GM19239 (cell line): ENCODE results near the gene S100A6.

Experiments used
- DNase-seq: peaks from one replicate; pipeline ENCODE4 v3.0.0; 2011; ENCODE audit warnings: low spot score; ENCODE audit not compliant: insufficient read length
- FAIRE-seq: peaks from 2 replicates; lab custom pipeline; 2011; peaks lifted over from hg19 to GRCh38; lab: Jason Lieb, UNC

S100A6 gene

DNA sequence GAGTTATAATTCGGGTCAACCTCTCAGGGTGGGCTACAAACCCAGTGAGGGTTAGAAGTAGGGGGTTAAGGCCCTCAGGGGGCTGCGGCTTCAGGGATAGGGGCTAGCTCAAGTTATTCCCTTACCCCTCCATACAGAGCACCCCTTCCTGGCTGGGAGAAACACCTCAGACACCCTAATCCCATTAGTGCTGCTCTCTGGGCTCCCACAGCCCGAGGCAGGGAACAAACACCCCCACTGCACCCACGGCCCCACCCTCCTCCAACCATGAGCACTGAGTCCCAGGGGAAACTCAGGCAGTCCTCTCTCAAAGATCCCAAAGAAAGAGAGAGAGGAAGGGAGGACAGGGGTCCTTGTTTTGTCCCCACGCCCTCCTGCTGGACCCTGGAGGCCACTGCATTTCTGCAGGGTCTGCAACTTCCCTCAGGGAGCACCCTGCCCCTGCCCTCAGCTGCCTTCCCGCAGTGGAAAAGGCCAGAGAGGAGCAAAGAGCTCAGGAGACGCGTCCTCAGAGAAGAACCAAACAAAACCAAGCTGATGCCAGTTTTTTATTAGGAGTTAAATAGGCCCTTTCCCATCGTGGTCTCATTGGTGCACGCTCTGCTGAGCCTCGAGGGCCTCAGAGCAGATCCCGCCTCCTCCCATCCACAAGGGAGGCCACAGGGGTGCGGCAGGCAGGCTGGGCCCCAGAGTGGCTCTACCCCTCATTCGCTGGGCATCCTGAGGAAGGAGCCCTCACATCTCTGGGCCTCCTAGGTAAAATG is 11.2 kb upstream of the S100A6 start:
- FAIRE-seq (no peak), DNase-seq (no peak)

DNA sequence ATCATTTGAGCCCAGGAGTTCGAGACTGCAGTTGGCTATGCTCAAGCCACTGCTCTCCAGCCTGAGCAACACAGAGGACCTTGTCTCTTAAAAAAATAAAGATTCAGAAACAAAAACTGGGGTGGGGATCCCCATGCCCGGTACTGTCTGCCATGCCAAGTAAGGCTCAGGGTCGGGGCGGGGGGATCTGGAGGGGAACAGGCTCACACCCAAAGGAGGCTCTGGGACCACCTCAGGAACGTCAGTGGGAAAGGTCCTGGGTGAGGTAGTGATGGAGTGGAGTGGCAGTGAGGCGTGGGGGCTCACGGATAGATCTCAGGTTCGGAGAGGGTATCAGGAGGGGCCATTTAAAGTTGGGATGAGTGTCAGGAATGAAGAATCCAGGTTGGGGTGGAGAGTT is 10.6 kb upstream of the S100A6 start:
- FAIRE-seq, result no peak
- DNase-seq, result no peak

DNA sequence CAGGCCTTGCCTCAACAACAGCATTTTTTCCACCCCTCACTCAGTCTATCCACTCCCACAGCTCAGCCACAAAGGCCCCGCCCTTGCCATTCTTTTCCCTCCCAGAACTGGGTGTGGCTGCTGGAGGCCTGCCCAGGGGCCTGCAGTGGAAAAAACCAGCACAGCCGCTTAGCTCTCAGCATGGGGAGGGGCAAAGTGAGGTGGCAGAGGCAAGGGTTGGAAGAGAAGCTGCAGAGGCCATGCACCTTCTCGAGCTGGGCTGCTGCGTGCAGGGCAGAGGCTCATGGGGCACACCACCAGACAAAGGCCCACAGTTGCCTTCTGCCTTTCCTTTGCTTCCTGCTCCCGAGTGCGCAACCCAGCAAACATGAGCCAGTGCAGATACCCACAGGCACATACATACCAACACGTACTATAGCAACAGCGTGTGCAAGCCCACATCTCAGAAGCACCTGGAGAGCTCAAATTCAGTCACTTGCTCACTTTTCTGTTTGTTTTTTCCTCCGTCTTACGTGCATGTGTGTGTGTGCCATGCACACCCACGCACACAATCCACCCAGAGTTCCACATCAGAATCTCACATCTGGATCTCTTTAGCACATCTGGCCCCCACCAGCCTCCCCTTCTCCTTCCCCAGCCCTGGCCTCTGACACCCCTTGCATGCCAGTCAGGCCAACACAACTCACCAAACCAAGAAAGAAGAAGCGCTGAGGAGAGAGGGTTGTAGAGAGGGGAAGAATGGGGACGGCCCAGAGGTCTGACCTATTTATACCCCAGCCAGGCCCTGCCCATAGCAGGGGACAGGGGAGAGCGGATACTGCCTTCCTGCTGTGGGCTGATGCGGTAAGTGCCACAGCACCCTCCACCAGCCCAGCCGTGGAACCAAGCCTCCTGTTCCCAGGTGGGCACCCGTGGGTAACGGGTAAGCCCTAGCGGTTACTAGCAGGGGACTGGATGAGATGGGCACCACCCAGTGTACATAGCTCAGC is 9.6 kb upstream of the S100A6 start, which contains the start of gene S100A4:
Gene S100A4, minus strand, starts transcription at position 740 of the 989 bp plus-strand sequence. CDS start 1,012 bp downstream, outside the sequence.
- DNase-seq, result no peak

DNA sequence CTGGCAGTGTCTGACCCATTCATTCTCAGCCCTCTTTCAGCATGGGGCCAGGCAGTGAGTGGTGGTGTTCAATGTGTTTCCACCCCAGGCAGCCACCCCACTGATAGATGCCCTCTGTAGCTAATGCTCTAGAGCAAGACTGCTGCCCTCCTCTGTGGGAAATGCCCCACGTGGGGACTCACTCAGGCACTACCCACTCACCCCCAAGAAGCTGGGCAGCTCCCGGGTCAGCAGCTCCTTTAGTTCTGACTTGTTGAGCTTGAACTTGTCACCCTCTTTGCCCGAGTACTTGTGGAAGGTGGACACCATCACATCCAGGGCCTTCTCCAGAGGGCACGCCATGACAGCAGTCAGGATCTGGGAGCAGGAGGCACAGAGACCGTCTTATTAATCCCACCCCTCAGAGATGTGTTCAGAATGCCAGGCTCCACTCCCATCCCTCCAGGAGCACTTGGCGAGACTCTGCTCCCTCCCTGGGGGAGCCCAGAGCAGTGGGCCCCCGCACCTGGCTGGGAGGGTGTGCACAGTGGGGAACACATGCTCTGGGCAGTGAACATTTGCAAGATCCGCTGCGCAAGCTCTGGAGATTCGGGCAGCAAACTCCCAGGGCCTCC is 8.8 kb upstream of the S100A6 start:
- no peak for FAIRE-seq
- DNase-seq, result no peak

More for the DNA sequence above, 9.6 kb upstream of the S100A6 start, which contains the start of gene S100A4:
- no peak for FAIRE-seq

DNA sequence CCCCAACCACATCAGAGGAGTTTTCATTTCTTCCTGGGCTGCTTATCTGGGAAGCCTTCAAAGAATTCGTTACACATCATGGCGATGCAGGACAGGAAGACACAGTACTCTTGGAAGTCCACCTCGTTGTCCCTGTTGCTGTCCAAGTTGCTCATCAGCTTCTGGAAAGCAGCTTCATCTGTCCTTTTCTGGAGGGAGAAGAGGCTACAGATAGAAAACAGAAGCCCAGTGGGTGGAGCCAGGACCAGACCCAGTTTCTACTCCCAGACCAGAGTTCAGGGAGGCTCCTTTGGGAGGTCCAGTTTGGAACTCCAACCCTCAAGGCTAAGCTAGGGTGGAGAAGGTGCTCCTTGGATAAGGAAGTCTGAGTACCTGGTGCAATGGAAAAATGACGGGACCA is 7.9 kb upstream of the S100A6 start:
- FAIRE-seq, result no peak

DNA sequence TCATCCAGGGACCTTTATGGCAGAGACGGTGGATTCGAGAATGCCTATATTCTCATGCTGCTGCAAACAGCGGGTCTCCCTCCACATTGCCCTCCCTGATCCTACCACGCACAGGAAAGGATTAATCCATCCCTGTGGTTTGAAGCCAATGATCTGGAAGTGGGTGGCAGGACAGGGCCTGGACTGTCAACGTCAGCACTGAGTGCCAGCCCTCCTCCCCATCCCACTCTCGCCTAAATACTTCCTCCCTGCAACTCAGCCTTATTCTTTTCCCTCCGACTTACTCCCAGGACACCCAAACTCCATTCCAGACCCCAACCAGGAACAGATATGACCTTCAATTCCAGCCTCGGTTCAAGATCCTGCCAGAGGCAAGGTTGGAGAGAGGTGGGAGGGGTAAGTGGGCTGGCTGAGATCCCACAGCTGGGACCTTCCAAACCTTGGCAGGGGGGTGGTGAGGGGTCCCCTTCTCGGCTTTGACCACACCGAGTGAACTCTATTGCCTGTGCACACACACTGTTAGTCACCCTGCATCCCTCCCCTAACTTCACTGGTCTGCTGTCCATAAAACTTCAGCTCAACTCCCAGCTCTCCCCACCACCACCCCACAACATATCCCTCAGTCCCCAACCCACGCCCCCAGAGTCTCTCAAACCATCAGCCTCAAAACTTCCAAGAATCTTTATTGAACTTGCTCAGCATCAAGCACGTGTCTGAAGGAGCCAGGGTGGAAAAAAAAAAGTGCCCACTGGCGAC is 7.3 kb upstream of the S100A6 start:
- FAIRE-seq, result no peak
- DNase-seq, result no peak

More for the DNA sequence above, 7.9 kb upstream of the S100A6 start:
- DNase-seq, result no peak

DNA sequence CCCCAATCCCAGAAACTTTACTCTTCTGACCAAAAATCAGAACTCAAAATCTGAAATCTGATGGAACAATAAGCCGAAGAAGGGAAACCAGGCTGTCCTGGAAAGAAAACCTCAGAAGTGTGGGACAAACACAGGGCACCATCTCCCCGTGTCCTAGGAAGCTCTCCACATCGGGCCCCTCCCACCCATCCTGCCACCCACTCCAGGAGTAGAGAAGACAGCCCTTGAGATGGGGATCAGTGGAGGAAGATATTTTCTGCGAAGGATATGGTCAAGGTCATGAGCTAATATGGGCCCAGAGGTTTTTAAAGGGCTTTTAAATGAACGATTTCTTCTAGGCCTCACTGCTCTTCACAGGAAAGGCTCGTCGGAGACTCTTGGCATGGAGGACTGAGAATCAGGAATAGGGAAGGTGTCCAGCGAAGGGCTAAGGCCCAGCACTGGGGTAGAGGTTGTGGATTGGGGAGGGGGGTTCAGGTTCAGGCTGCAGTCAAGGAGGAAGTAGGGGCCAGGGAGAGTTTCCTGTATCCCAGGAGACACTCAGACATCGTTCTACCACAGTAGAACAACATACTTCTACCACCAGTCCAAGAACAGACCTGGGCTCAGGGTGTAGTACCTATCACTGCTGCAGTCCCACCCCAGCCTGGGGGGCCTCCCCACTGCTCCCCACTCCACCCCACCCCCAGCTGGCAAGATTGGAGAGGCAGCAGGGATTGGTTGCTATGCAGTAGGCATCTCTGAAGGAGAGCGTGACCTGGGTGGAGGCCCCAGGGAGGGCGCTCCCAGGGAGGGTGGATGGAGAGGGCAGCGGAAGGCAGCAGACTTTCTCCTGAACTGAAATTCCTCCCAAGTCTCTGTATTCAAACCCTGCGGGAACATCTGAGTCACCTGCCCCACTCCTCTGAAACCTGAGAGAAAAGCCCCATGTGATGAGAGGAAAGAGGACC is 6.1 kb upstream of the S100A6 start:
- FAIRE-seq (no peak), DNase-seq (no peak)

DNA sequence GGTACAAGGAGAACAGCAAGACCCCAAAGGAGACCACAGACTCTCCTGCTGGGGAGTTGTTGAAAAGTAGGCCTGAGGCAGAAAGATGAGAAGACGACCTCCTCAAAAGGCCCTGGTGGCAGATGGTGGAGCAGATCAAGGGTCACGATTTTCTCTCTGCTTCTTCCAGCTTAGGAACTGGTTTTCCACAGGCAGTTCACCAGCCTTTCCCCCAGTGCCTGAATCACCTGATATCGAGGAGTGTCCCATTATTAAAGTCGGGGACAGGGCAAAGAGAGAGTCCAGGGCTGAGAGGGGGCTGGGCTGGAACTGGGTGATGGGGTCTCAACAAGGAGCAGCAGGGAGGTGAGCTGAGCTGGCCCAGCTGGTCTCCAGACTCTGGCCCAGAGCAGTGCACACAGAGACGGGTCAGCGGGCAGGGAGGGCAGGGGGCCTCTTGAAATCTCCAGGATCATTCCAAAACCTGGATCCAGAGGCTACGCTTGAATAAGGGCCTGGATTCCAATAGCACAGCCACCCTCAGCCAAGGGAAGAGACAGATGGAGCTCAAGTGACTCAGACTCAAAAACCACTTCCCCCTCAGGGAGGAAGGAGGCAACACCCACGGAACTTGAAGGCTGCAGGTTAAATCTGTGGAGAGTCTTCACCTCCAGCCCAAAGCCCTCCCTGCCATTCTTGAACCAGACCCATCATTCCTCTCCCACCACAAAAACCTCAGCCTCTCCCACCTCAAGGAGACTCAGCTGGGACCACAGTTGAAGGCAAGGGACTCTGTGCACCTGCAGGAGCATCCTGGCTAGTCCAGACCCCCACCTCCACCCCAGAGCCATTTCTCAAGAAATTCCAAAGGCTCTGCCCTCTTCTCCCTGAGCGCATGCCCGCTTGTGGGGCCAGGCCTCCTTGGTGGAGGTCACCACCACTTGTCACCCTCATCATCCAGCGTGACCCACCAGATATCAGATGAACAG is 4.9 kb upstream of the S100A6 start, which contains the start of gene S100A5:
Gene S100A5, minus strand, starts transcription at position 541 of the 968 bp plus-strand sequence. CDS start 743 bp downstream, outside the sequence.
- DNase-seq (no peak), FAIRE-seq (no peak)

DNA sequence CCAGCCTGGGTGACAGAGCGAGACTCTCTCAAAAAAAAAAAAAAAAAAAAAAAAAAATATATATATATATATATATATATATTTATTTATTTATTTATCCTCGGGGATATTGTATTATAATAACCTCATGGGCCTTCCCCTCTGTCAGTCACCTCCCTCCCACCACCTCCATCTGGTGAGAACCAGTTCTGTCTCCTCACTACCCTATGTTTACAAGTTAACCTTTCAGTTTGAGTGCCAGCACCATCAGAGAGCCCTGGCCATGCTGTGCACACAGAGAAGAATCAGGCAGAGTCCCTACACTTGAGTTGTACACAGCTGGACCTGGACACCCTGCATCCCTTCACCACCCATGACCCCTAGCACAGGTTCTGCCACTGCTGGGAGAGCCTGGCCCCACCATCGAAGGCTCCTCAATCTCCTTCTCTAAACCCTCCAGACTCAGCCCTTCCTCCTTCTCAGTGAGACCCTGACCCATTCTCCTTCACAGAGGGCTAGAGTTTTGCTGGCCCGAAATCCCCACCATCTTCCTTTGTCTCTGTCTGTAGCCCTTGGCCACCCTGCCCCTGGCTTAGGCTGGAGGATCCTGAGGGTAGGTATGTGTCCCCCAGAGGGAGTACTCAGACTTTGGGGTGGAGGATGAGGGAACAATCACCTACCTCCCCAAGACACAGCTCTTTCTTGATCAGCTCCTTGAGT is 3.8 kb upstream of the S100A6 start:
- DNase-seq (no peak), FAIRE-seq (no peak)

DNA sequence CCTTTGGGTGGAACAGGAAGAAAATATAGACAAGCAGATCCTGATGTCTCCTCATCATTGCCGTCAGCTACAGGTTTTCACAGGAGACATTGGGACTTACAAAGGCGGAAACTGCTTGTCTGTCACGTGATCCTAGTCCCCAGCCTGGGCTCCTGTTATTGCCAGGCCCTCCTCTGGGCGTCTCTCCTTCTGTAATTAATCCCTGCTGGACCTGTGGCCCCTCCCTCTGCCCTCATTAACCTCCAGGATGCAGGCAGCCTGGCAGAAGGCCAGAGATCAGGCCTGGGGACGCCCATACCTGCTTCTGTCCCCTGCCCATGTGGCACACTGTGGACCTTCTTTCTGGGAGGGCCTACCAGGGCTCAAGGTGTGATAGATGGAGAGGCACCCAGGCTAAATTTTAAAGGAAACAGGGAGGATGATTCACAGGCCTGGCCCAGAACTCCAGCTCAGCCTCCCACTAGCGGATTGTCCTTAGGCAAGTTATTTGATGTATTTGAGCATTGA is 2.6 kb upstream of the S100A6 start:
- no peak for FAIRE-seq
- DNase-seq, result no peak

DNA sequence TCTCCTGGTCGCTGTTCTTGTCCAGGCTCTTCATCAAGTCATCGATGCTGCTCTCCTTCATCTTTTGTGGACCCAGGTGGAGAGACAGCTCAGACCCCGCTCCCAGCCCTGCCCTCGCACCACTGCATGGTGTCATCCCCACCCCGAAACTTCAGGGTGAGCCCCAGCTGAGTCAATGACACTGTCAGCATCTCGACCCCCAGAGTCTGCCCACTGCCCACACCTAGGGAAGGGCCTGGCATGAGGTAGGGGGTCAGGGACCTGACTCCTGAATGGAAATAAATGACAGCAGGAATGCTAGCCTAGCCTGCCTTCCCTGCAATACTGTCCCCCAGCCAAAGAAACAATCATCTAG is 1.6 kb upstream of the S100A6 start:
- no peak for DNase-seq
- FAIRE-seq, result no peak

DNA sequence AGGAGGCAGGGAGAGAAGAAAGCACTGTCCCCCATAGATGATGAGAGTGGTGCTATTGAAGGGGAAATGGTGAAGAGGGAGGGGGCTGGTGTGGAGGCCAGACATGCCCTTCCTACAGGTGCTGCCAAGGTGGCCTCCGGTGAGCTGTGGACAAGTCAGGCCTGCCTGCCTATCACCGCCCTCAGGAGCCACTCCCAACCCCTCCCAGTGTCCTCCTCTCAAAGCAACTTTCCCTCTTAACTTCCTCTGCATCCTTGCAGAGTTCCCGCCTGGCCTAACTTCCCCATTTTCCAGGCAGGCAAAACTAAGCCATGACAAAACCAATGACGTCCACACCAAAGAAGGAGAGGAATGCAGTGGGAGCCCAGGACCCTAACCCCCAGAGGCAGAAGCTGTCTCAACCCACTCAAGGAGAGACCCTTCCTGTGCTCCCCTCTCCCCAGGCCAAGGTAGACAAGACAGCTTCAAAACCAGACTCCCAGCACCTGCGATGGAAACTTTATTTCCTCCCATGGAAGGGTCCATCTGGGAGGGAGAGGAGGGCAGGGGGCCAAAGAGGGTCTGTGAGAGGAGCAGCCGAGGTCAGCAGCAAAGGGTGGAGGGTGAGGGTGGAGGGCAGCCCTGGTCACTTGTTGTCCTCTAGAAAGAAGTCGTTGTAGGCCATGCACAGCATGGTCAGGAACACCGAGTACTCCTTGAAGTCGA is 1.0 kb upstream of the S100A6 start:
- FAIRE-seq (no peak), DNase-seq (no peak)

DNA sequence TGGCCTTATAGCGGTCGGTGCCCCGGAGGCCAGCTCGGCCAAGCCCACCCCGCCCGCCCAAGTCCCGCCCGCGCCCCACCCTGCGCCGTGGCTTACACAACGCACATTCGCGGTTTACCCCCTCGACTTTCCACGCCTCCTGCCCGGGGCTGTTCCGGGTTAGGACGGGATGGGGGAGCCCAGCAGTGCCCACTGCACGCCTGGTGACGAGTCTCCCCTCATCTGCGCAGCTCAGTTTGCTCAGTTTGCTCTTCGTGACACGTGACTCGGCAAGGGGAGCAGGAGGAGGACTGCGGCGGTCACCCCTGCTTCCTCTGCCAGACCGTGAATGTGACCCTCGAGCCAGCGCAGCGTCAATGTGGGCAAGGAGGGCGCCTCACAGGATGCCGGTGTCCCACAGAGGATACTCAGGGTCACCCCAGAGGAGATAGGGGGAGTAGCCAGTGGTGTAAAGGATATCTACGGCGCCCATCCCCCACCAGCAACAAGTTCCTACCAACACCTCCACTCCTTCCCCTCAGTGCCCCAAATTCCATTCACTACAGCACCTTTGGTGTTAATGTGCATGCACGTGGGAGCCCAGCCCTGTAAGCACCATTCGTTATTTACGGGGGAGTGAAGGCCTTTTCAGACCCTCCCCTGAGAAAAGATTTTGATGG is 350 bp upstream of the S100A6 start:
- FAIRE-seq, result no peak
- no peak for DNase-seq

DNA sequence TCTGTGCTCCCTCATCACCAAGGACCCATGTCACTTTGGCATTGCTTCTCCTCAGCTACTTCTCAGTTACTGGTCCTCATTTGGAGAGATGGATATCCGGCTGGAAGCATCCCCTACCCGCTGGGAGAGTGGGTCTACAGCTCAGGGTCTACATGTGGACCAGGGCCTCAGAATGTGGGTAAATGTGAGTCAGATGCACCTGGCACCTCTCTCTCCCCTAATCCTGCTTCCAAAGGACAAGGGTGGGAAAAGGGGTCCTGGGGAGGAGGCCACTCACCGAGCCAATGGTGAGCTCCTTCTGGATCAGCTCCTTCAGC is 908 bp downstream of the S100A6 start:
- FAIRE-seq (no peak), DNase-seq (no peak)

DNA sequence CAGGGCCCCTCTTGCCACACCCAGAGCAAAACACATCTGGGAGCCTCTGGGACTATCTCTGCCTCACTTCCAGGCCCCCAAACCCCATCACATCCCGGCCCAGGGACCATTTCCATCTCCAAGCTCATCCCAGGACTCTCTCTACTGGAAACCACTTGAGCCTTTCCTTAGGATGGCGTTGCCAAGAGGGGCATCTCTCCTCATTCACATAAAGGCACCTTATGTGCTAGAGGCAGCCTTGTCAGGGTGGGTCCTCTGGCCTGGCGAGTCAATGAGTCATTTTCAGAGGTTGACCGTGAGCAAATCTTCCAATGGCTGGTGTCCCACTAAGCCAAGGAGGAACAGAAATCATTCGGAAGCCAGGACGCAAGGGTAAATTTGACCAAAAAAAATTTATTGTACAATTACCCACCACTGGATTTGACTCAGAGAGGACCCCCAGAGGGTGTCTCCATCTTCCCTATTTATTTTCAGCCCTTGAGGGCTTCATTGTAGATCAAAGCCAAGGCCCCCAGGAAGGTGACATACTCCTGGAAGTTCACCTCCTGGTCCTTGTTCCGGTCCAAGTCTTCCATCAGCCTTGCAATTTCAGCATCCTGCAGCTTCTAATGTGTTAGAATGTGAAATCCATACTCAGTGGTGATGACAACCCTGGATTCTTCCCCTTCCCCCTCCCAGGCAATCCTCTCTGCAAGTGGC is 1.4 kb downstream of the S100A6 start:
- DNase-seq (no peak), FAIRE-seq (no peak)
